ENCODE results near the gene KLHDC3.

The KLHDC3 gene

GRCh38 chr6:43059168-43060033, 45.4 kb downstream of the KLHDC3 start, which contains the start of the genes KLC4 and MRPL2:
Gene KLC4 (plus strand): TSS chr6:43059631. CDS start chr6:43061336, 1,705 bp downstream.
Gene MRPL2 (minus strand): TSS chr6:43059434. CDS start chr6:43059381, 53 bp downstream.
- in situ Hi-C loops (cut with MboI; ENCODE audit: low sequenced_read_pairs, unreplicated experiment), result no loop called here
- TF ChIP-seq, protein P1, sequence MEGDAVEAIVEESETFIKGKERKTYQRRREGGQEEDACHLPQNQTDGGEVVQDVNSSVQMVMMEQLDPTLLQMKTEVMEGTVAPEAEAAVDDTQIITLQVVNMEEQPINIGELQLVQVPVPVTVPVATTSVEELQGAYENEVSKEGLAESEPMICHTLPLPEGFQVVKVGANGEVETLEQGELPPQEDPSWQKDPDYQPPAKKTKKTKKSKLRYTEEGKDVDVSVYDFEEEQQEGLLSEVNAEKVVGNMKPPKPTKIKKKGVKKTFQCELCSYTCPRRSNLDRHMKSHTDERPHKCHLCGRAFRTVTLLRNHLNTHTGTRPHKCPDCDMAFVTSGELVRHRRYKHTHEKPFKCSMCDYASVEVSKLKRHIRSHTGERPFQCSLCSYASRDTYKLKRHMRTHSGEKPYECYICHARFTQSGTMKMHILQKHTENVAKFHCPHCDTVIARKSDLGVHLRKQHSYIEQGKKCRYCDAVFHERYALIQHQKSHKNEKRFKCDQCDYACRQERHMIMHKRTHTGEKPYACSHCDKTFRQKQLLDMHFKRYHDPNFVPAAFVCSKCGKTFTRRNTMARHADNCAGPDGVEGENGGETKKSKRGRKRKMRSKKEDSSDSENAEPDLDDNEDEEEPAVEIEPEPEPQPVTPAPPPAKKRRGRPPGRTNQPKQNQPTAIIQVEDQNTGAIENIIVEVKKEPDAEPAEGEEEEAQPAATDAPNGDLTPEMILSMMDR (IDR thresholded peaks at IDR 0.05; ENCODE audit: borderline replicate concordance, control extremely low read depth, extremely low read depth, insufficient read depth, missing control alignments), result no peak
- DNase-seq (ENCODE audit: low spot score), result peak; percentile 100

- TF ChIP-seq, protein P1 (IDR thresholded peaks at IDR 0.05; ENCODE audit: borderline replicate concordance, control extremely low read depth, extremely low read depth, insufficient read depth, missing control alignments), result no peak
- in situ Hi-C loops (cut with MboI; ENCODE audit: low sequenced_read_pairs, unreplicated experiment), result no loop called here
- no peak for DNase-seq (ENCODE audit: low spot score)
Observed at GRCh38 chr6:43060034-43060754, 46.1 kb downstream of the KLHDC3 start.

GRCh38 chr6:43060755-43061633, 46.9 kb downstream of the KLHDC3 start:
- in situ Hi-C loops (cut with MboI; ENCODE audit: low sequenced_read_pairs, unreplicated experiment), result no loop called here
- DNase-seq (ENCODE audit: low spot score), result no peak
- TF ChIP-seq, protein P1 (IDR thresholded peaks at IDR 0.05; ENCODE audit: borderline replicate concordance, control extremely low read depth, extremely low read depth, insufficient read depth, missing control alignments), result no peak

DNA sequence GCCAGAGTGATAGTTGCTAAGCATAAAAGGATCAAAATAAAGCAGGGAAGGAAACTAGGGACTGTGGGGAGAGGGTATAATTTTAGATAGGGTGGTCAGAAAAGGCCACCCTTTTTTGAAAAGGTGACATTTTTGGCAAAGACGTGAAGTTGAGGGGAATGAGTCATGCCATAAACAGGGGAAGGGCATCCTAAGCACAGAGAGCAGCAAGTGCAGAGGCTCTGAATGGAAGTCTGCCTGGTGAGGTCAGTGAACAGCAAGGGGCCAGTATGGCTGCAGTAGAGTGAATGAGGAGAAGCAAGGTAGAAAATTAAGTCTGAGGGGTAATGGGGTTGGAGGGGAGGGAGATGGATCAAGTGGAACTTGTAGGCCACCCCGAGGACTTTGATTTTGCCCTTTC, 47.8 kb downstream of the KLHDC3 start:
- TF ChIP-seq, protein P1 (IDR thresholded peaks at IDR 0.05; ENCODE audit: borderline replicate concordance, control extremely low read depth, extremely low read depth, insufficient read depth, missing control alignments), result no peak
- DNase-seq (ENCODE audit: low spot score), result no peak
- in situ Hi-C loops (cut with MboI; ENCODE audit: low sequenced_read_pairs, unreplicated experiment), result no loop called here

DNA sequence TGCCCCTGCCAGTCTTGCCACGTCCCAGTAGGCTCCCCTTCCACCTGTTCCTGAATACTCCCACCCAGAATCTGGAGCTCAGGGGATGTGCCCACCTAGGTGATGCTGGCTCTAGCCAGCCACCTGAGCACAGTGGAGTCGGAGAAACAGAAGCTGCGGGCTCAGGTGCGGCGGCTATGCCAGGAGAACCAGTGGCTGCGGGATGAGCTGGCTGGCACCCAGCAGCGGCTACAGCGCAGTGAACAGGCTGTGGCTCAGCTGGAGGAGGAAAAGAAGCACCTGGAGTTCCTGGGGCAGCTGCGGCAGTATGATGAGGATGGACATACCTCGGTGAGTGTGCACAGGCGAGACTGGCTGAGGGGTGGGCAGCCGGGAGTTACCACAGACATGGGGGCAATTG, 48.8 kb downstream of the KLHDC3 start:
- no peak for DNase-seq (ENCODE audit: low spot score)
- in situ Hi-C loops (cut with MboI; ENCODE audit: low sequenced_read_pairs, unreplicated experiment), result no loop called here
- TF ChIP-seq, protein P1 (IDR thresholded peaks at IDR 0.05; ENCODE audit: borderline replicate concordance, control extremely low read depth, extremely low read depth, insufficient read depth, missing control alignments), result no peak
